HG03565 (cell line): ENCODE measurements around the gene NUDT1.

Experiments used
- ATAC-seq: cut with Tn5 transposase; IDR thresholded peaks from one replicate; pipeline ENCODE4 v1.9.1; 2021; ENCODE audit warnings: mild to moderate bottlenecking, moderate library complexity; ENCODE audit not compliant: unreplicated experiment

Gene NUDT1

DNA sequence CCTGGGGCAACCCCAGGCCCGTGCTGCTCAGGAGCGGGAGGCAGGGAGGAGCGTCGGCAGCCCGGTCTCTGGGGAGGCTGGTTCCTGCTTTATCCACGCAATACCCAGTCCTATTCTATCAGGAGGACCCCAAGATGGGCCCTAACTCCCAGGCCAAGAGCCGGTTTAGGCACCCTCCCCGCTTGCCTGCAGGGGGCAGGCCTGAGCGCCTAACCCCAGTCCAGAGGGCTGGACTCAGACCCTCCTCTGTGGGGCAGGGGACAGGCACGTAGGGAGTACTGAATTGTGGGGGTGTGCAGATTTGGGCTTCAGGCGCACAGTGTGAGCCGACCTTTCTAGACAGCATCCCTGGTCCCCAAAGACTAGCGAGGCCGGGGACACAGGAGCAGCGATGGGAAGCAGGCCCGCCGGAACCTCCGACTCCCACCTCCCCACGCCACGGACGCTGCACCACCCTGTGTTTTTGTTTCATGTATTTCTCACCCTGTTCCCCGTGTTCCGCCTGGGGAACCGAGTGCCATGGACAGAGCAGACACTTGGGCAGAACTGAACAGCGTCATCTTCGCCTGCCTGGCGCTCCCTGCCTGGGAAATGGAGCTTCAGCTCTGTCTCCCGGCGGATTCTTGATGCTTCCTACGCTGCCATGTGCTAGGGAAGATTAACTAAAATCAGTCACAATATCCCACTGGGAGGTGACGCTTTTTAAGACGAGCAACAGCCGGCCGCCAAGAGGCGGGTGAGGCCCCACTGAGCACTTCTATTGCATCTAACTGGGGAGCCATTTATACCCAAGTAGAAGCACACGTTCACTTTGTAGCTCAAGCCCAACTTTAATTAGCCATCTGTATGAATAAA, 5.3 kb downstream of the NUDT1 start:
- no peak for ATAC-seq

DNA sequence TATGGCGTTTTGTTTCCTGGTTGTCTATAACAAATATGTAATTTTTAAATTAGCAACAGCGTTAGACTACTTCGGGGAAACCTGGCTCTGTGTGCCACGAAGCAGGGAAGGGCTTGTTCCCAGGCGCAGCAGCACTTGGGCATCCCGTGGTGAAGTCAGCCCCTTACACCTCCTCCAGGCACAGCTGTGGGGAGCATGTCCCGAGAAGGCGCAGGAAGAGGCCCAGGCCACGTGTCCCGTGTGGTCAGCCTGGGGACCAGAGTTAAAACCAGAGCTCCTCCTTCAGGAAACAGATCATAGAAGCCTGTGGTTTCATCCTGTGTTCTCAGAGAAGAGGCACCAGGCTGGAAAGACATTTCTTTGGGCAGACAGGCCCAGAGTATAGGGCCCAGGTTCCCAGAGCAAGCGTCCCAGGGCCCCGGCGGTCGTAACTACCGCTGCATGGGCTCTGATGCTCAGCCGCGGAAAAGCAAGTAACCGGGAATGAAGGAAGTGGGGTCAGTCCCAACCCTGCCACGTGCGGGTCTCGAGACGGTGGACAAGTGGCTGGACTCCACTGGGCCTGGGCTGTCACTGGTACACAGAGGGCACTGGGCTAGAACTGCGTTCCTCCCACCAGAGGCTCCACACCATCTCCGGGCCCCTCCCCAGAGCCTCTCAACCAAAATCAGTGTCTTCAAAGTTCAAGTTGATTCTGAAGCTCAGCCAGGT, 7.1 kb downstream of the NUDT1 start:
- no peak for ATAC-seq

DNA sequence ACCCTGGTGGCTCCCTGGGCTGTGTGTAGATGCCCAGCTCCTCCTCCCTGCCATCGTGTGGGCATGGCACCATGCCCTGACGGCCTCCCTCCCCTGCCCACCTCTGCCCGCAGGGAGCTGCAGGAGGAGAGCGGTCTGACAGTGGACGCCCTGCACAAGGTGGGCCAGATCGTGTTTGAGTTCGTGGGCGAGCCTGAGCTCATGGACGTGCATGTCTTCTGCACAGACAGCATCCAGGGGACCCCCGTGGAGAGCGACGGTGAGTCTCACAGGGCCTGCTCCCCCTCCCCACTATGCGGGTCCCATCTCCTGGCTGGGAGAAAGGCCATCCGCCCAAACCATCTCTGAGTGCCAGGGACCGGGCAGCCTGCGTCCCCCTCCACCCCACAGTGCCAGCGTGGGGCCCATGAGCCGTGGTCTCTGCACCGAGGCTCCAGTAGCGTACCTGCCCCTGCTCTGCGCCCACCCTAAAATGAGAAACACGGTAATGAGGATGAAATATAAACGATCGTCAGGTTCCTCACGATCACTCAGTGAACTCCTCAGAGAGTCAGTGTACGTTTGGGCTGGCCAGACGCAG, 7.8 kb downstream of the NUDT1 start:
- no peak for ATAC-seq

DNA sequence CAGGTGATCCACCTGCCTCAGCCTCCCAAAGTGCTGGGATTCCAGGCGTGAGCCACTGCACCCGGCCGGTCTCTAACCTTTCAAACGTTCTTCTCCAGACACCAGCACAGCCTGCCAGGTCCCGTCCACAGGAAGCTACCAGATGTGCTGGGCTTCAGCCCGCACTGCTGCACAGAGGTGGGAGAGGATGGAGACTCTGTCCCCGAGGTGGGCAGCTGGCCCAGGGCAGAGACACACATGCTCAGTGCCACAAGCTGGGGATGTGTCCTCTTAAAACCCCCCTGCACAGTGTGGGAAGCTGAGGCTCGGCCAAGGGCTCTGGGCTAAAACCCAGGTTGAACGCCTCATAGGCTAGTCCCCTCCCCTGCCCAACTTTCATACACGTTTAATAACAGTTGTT, 9.4 kb downstream of the NUDT1 start:
- ATAC-seq = no peak

DNA sequence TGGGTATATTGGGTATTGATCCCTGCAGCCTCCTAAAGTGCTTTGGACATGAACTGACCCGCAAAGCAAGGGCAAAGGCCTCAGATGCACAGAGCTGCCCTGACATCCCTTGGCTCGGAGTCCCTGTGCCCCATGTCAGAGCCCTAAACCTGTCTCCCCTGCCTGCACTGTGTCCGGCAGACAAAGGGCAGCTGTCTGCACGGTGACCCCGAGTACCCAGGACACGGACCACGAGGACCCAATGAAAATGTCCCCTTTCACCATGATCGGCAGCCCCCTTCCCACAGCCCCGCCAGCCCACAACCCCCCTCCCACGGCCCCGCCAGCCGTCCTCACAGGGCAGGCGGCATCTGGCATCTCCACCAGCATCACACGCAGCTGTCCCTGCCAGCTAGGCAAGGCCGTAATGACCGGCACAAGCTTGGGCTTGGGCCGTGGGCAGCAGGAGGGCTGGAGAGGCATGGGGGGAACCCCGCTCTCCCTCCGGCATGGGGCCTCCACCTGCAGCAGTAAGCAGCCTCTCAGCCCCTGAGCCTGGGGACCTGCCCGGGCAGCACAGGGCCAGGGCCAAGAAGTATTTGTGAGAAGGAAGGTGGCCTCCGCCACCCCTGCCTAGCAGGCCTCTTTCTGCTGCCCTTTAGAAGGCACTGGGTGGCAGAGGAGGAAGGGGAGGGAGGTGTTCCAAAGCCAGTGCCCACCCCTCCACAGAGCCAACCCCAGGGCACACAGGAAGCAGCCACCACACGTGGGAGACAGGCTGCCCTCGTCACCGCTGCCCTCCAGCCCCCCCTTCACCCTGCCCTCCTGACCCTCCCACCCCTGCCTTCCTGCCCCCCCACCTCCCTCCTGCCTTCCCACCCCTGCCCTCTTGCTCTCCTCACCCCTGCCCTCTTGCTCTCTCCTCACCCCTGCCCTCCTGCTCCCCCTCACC, 10.1 kb downstream of the NUDT1 start:
- ATAC-seq = no peak

DNA sequence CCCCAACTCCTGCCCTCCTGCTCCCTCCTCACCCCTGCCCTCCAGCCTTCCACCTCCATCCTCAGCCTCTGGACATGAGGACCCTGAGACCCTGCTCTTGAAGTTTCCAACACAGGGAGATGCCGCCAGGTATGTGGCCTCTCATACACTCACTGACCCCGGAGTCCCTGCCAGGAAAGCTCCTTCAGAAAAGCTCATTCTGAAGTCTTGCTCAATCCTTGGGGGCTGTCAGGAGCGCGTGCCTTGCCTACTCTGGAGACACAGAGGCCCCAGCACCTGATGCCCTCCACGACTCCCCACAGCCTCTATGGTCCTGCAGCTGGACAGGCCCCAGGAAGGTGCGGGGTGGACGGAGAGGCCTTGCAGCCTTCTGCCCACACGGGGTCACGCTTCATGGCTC, 11.0 kb downstream of the NUDT1 start:
- no peak for ATAC-seq

DNA sequence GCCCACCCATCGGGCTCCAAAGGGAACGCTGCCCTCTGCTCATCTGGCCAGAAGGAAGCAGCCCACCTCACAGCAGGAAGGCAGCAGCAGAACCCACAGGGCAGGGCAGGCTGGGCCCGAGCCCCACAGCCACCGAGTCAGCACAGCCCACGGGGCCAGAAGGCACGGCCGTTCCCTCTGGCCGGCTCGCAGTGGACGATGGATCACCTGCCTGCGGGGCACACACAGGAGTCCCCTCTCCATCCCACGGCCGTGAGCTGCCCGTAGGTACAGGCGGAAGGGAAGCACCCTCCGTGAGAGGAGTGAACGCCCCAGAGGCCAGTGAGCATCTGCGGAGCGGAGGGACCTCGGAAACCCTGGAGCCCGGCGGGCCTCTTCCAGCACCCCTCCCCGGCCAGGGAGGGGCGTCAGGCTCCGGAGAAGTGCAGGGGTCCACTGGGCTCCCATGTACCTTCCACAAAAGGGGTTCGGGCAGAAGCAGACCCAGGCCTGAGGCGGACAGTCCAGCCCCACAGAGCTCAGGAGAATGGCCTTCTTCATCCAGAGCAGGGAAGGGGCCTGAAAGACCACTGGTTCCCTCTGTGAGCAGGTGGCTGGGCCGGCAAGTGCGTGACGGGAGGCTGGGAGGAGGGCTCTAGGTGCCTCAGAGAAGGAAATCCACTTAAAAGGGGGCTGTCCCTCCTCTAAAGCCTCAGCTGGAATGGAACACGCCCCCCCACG, 11.7 kb downstream of the NUDT1 start:
- ATAC-seq = no peak

DNA sequence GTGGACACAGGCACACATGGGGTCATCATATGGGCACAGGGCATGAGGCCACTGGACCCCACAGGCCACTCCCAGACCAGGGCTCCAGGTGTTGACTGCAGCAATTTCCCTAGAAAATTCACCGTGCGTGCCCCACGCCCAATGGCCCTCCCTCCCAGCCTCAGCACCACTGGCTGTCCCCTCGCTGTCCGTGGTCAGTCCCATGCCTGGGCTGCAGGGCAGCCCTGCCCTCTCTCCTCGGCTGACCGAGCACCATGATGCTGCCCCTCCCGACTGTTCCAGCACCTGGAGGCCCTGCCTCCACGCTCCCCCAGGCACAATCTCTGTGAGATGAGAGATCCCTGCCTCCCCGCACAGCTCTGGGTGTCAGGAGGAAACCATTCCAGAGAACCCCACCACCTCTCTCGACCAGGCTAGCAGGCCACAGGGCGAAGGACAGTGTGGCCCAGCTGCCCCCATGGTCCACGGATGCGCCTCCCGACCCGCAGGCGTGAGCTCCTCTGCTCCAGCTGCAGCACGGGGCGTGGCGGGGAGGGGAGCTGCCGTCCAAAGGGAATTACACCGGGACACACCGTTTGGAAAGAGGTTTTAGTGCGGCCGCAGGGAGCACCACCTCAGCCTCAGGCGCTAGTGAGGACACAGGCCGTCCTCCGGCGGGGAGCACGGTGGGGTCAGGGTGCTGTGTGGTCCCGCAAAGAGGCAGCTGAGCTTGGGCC, 12.6 kb downstream of the NUDT1 start:
- no peak for ATAC-seq

DNA sequence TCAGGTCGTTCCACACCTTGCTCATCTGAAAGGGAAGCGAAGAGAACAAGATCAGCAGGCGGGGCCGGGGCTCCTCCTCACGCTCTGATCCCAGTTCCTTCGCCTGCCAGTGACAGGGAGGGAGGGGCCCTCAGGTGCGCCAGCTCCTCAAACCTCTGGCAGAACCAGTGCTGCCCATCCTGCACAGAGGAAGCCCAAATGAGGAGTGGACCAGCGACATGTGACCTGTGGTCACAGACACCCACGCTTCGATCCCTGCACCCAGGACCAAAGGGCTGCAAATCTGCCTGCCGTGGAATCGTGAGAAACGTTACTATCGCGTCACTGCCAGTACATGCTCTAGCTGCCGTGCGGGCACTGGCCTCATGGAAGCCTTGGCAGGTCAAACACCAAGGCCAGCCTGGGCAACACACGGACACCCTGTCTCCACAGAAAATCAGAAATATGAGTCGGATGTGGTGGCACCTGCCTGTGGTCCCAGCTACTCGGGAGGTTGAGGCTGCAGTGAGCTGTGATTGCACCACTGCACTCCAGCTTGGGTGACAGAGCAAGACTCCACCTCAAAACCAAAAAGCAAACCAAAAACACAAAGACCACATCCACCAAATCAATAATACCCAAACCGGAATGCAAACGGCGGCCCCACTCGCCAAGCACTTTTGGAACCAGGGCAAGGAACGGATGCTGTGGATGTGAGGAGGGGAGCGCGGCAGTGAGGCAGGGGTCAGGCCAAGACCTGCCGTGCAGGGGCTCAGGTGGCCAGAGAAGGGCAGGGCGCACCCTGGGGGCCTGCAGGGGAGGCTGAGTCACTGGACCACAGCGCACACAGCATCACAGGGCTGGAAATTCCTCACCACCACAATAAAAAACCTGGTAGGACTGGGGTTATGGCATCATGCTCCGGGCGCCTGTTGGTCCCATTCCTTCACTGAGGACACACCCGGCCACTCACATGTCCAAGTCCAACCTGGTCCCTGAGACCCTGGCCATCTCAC, 13.4 kb downstream of the NUDT1 start:
- no peak for ATAC-seq

DNA sequence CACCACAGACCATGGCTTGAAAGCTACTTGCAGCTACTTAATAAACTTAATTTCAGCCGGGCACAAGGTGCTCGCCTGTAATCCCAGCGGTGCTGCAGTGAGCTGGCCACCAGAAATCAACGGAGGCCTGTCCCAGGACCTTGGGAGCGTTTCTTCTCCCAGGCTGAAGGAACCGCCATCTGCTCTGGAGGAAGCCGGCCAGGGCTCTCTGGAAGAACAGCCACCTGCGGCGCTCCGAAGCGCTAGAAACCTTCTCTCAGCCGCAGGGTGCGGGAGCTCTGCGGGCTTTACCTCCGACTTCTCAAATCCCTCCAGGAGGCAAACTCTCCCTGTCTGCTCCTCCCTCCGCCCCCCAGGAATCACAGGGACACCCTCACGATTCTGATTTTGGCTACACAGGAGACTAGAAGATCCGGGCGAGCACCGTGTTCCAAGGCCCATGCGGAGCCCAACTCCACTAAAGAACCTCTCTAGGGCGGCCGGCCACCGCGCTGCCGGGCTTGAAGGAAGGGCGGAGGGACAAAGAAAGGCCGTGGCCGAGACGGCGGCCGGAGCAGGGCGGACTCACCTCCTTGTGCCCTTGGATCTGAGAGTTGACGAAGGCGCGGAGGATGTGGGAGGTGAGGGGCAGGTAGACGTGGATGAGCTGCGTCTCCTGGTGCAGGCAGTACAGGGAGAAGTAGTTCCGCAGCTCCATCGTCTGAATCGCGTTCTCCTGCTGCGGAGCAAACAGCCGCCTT, 14.4 kb downstream of the NUDT1 start:
- no peak for ATAC-seq

DNA sequence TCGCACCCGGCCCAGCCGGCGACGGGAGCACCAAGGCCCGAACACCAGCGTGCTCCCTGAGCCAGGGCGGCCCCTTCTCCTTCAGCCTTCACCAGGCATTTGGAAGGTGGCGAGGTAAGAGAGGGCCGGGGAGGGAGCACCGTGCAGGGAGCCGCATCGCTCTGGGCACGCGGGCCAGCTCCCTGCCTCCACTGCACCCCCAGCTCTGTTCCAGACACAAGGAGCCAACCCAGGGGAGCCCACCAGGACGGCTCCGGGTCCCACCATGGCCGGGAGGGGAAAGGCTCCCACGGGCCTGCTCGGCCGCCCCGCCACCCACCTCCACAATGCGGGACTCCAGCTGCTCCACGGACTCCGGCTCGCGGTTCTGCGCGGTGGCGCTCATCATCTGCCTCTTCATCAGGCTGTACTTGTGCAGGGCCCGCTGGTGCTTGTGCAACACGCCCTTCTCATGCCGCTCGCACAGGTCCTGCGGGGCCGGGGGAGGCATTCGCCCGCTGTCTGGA, 15.1 kb downstream of the NUDT1 start:
- no peak for ATAC-seq

DNA sequence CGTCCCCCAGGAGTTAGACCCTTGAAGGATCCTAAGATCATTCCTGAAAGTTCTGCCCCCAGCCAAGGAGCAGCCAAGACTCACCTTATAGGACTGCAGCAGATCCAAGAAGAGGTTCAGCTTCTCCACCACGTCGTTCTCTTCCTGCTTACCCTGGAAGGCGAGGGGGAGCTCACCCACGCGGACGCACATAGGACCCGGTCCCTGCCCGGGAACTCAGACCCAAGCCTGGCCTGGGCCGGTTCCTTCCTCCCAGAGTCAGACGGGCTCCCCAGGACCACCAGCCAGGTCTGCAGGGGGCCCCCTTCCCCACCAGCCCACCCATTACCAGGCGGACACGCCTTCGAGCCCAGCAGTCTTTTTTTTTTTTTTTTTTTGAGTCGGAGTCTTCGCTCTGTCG, 15.6 kb downstream of the NUDT1 start:
- ATAC-seq = no peak

DNA sequence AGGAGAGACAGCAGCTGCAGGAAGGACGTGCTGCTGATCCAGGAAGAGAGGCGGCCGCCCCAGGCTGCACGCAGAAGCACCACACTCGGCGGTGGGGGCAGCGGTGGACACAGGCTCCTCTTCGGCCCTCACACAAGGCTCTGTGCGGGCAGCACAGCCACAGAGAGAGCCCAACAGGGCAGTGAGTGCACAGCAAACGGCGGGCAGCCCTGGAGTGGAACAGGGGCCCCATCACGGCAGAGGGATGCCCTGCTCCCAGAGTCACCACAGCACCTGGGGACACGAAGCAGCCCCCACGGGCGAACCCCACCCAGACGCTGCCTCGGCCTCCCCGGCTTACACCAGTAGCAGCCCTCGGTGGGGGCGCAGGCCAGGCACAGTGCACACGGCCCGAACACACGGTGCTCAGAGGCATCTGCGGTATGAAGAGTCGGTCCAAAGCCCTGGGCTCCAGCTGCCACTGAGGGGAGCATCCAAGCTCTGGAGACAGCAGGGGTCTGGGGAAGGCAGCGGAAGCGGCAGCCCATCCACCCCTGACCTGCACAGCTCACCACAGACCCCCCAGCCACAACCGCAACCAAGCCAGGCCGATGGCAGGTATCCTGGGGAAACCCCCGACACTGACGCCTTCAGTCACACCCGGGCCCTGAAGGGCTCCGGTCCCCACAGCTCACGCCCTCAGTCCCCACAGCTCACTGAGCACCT, 16.8 kb downstream of the NUDT1 start:
- peak; percentile 60 for ATAC-seq

DNA sequence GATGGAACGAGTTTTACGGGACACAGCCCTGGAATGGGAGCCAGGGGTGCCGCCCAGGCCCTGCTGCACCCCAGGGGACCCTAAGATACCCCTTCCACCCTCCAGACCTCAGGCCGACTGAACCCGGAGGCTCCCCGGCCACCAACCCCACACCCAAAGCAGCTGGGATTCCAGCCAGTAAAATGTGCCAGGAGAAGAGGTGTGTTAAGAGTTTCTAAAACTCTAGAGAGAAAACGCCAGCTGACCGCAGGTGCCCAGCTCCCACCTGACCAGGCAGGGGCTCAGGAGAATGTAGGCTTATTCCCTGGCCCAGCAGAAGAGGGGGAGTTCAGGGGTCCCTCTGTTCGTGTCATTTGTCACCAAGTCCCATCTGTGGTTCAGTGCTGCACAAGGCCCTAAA, 17.5 kb downstream of the NUDT1 start:
- ATAC-seq = no peak

DNA sequence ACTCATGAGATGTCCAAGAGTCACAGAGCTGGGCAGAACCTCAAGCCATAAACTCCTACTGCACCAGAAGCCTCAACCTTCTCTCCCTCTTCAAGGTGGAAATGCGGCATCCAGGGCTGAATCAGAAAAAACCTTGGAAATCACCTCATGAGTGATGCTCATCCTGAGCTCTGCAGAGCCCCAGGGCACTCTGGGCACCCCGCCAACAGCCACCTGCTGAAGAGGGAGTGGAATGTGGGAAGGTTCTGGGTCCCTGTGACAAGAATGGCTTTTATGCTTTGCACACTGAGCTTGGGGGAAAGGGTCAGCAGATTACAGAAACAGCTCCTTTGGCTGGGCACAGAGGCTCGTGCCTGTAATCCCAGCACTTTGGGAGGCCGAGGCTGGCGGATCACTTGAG, 18.8 kb downstream of the NUDT1 start:
- ATAC-seq = no peak

DNA sequence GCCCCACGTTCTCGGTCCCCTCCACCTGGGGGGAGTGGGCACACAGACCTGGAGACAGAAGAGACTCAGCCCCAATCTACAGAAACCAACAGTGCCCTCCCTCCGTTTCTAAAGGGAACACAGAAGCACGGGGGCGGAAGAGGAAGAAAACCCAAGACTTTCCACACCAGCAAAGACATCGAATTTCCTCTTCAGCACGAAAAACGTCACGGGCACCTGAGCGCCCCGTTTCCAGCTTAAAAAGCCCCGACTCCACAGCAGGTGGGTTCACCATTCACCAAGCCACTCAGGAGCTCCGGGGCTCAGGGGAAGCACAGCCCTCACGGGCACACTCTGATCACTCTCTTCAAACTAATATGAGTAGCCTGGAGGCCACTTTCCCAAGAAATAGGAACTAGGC, 19.6 kb downstream of the NUDT1 start:
- no peak for ATAC-seq

DNA sequence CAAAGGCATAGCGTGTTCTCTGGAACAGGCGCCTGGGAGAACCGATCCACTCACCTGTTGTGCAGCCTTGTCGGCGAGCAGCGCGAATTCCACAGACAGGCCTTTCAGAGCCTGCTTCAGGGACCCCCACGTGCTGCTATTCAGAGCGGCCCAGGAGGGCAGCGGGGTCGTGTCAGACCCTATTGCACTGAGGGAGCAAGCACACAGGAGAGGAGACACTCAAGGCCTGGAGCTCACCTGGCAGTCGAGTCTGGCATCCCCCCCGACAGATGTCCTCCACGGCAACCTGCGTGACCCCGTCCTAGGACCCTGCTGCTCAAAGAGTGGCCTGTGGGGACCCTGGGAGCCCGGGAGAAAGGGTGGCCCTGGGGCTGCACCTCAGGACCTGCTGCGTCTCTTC, 21.1 kb downstream of the NUDT1 start:
- no peak for ATAC-seq
